HL-60 (cell line): Measurements from ENCODE around the gene DYRK1A.

Experiments
- CTCF ChIP-seq: IDR thresholded peaks from one replicate; pipeline ENCODE4 v1.5.1; 2011; ENCODE audit warnings: low read length, control low read depth, inconsistent platforms; ENCODE audit not compliant: insufficient read depth
- GABPA ChIP-seq: IDR thresholded peaks from 2 replicates; pipeline ENCODE4 v1.6.1; 2012; ENCODE audit warnings: low read depth
- POLR2AphosphoS5 ChIP-seq: IDR thresholded peaks from 2 replicates; pipeline ENCODE4 v1.6.1; 2012; ENCODE audit warnings: low read depth
- REST ChIP-seq: IDR thresholded peaks from 2 replicates; pipeline ENCODE4 v1.6.1; 2012; ENCODE audit warnings: low read depth; ENCODE audit not compliant: insufficient replicate concordance
- SPI1 ChIP-seq: IDR thresholded peaks from 2 replicates; pipeline ENCODE4 v1.6.1; 2012; ENCODE audit warnings: low read depth, mild to moderate bottlenecking, borderline replicate concordance

GRCh38 chr21:37475186-37475868, 108.8 kb downstream of the DYRK1A start:
- TF ChIP-seq CTCF (no peak), REST (no peak), SPI1 (no peak), POLR2AphosphoS5 (no peak), GABPA (no peak)
